ENCODE measurements around the gene STMN3. TPM values are rescaled to one million over a fixed set of nuclear protein-coding genes. Genes with fewer than 3 reads are reported as not detected.

The STMN3 gene
- total and polyA plus RNA-seq, 2 of the 8 experiments (the other 6 are each of a cell fraction or from before 2014, with no cell fraction given) = 51.5 to 63.1 TPM

- TF ChIP-seq CHD7 (IDR thresholded peaks at IDR 0.05; ENCODE audit: insufficient replicate concordance, low read length) (no peak), USF2 (IDR thresholded peaks at IDR 0.05; ENCODE audit: low read length) (no peak), CHD2 (IDR thresholded peaks at IDR 0.05; ENCODE audit: low read length) (no peak), YY1 (IDR thresholded peaks at IDR 0.05; ENCODE audit: low read depth, low read length) (no peak), CREB1 (IDR thresholded peaks at IDR 0.05) (no peak), SP1 (IDR thresholded peaks at IDR 0.05; ENCODE audit: low read depth, low read length) (no peak), SP2 (IDR thresholded peaks at IDR 0.05; ENCODE audit: low read length) (no peak), MAFK (IDR thresholded peaks at IDR 0.05; ENCODE audit: low read depth, low read length) (no peak), CHD1 (IDR thresholded peaks at IDR 0.05; ENCODE audit: low read depth, low read length) (no peak), BACH1 (IDR thresholded peaks at IDR 0.05; ENCODE audit: low read length) (no peak), RAD21 (IDR thresholded peaks at IDR 0.05 in 1 of 2, conservative IDR thresholded peaks at IDR 0.05 in 1 of 2; ENCODE audit: low read depth in 2 of 2, low read length in 2 of 2) (no peak), POLR2AphosphoS5 (IDR thresholded peaks at IDR 0.05; ENCODE audit: low read depth, low read length) (no peak)
Measured at GRCh38 chr20:63673951-63674350, 20.7 kb upstream of the STMN3 start (continued).

Data from H1 (cell line).